ENCODE results near the gene LHFPL6.
"Not testable (repeated sequence)": the region's sequence is repeated elsewhere in the genome, so short reads cannot be mapped to it uniquely, and the experiment has no call there.

LHFPL6 gene

DNA sequence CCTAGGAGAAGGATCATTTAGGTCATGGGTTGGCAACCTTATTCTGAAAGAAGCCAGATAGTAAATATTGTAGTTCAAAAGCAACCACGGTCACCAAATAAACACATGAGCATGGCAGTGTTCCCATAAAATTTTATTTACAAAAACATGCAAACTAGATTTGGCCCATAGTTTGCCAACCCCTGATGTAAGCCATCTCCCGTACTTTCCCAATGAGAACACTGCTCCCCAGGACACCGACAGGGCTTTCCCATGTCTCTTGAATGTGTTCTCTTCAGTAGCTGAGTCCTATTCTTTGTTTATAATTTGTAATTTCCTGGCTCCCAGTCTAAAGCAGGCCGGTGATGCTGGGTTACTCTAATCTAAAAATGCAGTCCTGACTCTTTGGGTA, 239.6 kb downstream of the LHFPL6 start:
- in situ Hi-C loops (cut with MboI; ENCODE audit: low sequenced_read_pairs) = no loop called here

DNA sequence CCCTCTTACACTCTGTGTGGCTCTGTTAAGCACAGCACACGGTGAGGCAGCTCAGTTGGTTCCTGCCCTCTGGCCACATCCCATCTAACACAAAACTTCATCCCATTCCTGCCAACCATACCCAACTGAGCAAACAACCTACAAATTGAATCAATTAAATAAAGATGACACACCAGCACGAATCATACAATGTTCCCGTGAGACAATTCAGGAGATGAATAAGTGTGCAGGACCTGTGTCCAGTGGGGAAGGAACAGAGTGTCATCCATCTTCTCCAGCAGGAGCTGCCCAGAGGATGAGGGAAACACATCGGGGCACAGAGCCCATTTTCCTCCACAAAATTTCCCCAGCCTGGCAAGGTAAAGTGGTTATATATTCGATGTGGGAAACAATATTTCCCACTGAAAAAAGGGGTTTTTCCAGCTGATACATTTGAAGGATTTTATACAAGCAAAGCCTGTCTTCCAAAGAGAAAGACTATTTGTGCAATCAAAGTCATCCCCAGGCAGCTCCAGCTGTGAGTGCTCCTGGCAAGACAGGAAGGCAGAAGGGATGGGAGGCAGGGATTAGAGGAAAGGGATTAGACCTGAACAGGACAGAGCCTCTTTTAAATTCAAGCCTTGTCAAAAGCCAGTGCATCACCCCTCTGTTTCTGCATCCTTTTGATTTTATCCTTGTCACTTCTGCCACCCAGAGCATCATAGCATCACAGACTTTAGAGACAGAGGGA, 240.2 kb downstream of the LHFPL6 start:
- in situ Hi-C loops (cut with MboI; ENCODE audit: low sequenced_read_pairs) = no loop called here

- in situ Hi-C loops (cut with MboI; ENCODE audit: low sequenced_read_pairs) = no loop called here
Measured at GRCh38 chr13:39353988-39354387, 249.0 kb downstream of the LHFPL6 start.

GRCh38 chr13:39350461-39350881, 252.5 kb downstream of the LHFPL6 start:
- in situ Hi-C loops (cut with MboI; ENCODE audit: low sequenced_read_pairs) = no loop called here

GRCh38 chr13:39349391-39349960, 253.5 kb downstream of the LHFPL6 start:
- in situ Hi-C loops (cut with MboI; ENCODE audit: low sequenced_read_pairs) = no loop called here

GRCh38 chr13:39347926-39348901, 254.8 kb downstream of the LHFPL6 start:
- in situ Hi-C loops (cut with MboI; ENCODE audit: low sequenced_read_pairs) = no loop called here

- in situ Hi-C loops (cut with MboI; ENCODE audit: low sequenced_read_pairs) = no loop called here
Measured at GRCh38 chr13:39345982-39346381, 257.0 kb downstream of the LHFPL6 start.

DNA sequence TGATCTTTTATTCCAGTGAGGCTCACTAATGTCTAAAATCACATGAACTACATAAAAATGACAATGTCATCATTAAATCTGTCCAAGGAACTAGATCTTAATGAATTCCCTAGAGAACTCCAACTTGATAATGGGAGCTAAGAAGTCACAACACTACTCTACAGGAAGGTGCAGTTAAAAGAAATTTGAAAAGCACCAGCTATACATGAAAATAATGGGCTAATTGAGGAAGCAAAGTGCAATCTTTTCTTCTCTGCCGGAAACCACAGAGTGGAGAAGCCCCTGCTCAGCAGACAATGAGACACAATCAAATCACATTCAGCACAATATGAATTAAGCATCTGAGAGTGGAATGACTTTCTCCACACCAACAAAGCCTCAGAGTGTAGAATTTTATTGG, 261.7 kb downstream of the LHFPL6 start:
- in situ Hi-C loops (cut with MboI; ENCODE audit: low sequenced_read_pairs) = no loop called here

GRCh38 chr13:39338114-39338513, 264.9 kb downstream of the LHFPL6 start:
- in situ Hi-C loops (cut with MboI; ENCODE audit: low sequenced_read_pairs) = not testable (repeated sequence)

DNA sequence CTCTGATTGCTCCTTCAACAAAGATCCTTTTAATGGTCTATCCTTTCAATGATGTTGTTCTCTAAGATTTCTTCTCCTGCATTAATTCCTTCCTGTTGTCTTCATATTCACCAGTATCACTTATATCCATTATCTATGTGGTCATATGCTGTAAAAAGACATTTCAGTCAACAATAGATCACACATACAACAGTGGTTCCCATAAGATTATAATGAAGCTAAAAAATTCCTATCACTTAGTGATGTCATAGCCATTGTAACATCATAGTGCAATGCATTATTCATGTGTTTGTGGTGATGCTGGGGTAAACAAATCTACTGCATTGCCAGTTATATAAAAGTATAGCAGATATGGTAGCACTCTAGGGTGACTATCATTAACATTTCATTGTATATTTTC, 266.1 kb downstream of the LHFPL6 start:
- in situ Hi-C loops (cut with MboI; ENCODE audit: low sequenced_read_pairs) = no loop called here

DNA sequence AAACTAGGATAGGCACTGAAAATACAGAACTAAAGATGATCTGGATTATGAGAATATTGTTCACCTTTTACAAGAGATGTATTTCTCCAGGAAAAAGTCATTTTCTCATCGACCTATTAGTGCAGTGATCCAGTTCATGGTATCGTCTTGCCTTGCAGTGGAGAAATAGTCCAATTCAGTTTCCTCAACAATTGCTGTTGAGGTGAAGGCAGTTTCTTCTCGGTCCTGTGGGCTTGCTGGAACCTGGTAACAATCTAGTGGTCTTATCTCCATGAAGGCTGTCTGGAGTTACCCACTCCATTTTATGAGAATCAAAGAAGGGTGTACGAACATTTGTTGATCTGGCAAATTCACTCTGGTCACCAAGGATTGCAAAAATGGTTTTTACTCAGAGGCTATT, 266.8 kb downstream of the LHFPL6 start:
- in situ Hi-C loops (cut with MboI; ENCODE audit: low sequenced_read_pairs) = no loop called here

DNA sequence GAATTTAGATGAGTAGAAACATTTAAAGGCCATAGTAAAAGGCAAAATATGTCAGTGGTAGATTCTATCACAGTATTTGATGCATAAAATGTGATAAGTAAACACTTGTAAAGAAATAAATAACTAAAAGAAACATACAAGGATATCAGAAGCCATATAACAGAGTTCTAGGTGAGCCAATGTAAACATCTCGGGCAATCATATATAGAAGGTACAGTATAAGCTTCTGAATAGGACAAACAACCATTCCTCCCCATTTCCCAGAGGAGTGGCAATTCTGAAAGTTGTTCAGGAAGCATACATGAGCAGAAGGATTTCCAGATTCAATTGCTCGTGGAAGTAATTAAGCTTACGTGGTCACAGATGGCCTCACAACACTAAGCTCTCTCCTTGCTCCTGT, 267.3 kb downstream of the LHFPL6 start:
- in situ Hi-C loops (cut with MboI; ENCODE audit: low sequenced_read_pairs) = no loop called here

DNA sequence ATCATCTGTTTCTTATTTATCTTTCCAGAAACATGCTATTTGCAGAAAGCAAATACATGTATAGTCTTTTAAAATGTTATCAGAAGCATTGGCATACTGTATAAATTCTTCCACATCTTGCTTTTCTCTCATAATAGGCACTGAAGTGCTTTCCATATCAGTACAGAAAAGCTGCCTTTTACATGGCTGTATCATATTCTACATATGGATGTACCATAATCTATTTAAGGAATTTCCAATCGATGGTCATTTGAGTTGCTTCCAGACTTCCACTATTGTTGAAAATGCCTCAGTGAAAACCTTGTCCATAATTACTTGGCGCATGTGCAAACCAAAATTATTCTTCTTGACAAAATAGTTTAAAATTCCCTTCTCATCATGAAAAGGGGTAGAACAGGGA, 272.5 kb downstream of the LHFPL6 start:
- in situ Hi-C loops (cut with MboI; ENCODE audit: low sequenced_read_pairs) = no loop called here

DNA sequence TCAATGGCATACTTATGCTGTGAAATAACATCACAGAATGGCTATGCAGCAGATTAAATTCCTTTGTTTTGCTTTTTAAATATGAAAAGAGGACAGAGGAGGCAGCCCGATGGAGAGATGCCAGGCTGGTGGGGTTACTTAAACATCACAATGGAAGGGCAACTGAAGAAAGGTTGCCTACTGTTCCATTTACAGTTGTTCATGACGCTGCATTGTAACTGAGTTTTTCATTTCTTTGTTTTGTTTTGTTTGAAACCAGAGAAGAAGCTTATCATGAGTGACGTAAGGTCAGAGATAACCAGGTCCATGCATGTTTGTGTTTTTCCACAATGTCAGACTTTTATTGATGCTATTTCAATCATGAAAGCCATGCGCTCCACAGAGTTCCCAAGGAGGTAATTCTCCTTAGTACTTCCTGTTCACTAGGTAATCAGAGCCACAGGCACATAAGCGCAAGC, 273.8 kb downstream of the LHFPL6 start:
- in situ Hi-C loops (cut with MboI; ENCODE audit: low sequenced_read_pairs) = no loop called here

- in situ Hi-C loops (cut with MboI; ENCODE audit: low sequenced_read_pairs) = no loop called here
Measured at GRCh38 chr13:39327172-39327479, 275.9 kb downstream of the LHFPL6 start.

- in situ Hi-C loops (cut with MboI; ENCODE audit: low sequenced_read_pairs) = no loop called here
Measured at GRCh38 chr13:39326469-39327171, 276.4 kb downstream of the LHFPL6 start.

DNA sequence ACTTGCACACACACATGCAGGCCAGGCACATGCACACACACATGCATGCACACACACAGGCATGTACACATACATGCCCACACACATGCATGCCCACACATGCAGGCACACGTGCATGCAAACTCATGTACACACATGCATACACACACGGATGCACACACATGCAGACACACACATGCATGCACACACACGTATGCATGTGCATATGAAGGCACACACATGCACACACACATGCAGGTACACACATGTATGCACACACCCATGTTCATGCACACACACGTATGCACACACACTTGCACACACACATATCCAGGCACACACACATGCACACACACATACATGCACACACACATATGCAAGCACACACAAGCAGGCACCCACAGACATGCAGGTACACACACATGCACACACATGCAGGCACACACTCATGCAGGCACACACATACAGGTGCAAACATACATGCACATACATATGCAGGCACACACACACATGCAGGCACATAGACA, 278.1 kb downstream of the LHFPL6 start:
- in situ Hi-C loops (cut with MboI; ENCODE audit: low sequenced_read_pairs) = no loop called here

GRCh38 chr13:39322836-39323585, 280.0 kb downstream of the LHFPL6 start:
- in situ Hi-C loops (cut with MboI; ENCODE audit: low sequenced_read_pairs) = no loop called here

GRCh38 chr13:39321574-39321973, 281.4 kb downstream of the LHFPL6 start:
- in situ Hi-C loops (cut with MboI; ENCODE audit: low sequenced_read_pairs) = no loop called here

GRCh38 chr13:39318161-39318560, 284.8 kb downstream of the LHFPL6 start:
- in situ Hi-C loops (cut with MboI; ENCODE audit: low sequenced_read_pairs) = no loop called here

Data from hTERT RPE-1 (cell line).